ENCODE measurements around the gene USP53. TPM values are rescaled to one million over a fixed set of nuclear protein-coding genes. Genes with fewer than 3 reads are reported as not detected.

Gene USP53
- total and polyA plus RNA-seq, 2 donors (not counting 3 experiments of a cell fraction or from before 2014, with no cell fraction given), result 7.8 to 22.8 TPM

GRCh38 chr4:119307606-119308005 is 95.1 kb downstream of the USP53 start:
- Histone ChIP-seq H4K20me1 (replicated peaks; ENCODE audit: control insufficient read depth, extremely low read depth, insufficient read depth, low read length) (no peaks in the 10 kb centered on the region), H3K9me1 (replicated peaks; ENCODE audit: control insufficient read depth, extremely low read depth, insufficient read depth, low read length) (no peaks in the 10 kb centered on the region), H3K79me2 (ENCODE audit: control insufficient read depth, insufficient read depth, low read length) (no peaks in the 10 kb centered on the region), H3K4me1 (ENCODE audit: control insufficient read depth, extremely low read depth, insufficient read depth, low read length) (no peaks in the 10 kb centered on the region), H3K27me3 (ENCODE audit: control insufficient read depth in 2 of 2, insufficient read depth in 2 of 2, low read length in 2 of 2) (no peaks in the 10 kb centered on the region), H3K9me3 (replicated peaks; ENCODE audit: control insufficient read depth, insufficient read depth, low read length) (no peaks in the 10 kb centered on the region), H3K36me3 (ENCODE audit: control insufficient read depth in 2 of 2, extremely low read depth in 1 of 2, insufficient read depth in 2 of 2, low read length in 2 of 2) (no peaks in the 10 kb centered on the region), H3K4me2 (ENCODE audit: insufficient read depth, low read length) (no peak overlapping the region), H3K27ac (ENCODE audit: insufficient read depth, low read depth, low read length) (no peak overlapping the region), H2AFZ (ENCODE audit: low read depth, low read length) (no peak overlapping the region), H3K9ac (replicated peaks; ENCODE audit: extremely low read depth, insufficient read depth, low read length) (no peak overlapping the region), H3K4me3 (replicated peaks in 1 of 3; ENCODE audit: insufficient read depth in 1 of 3, low read depth in 1 of 3, low read length in 3 of 3) (no peak overlapping the region)
- CTCF ChIA-PET, result interaction anchor here (1.5 kb wide), 1 partner anchor 319 kb away, joined by 3 read pairs; no protein-coding TSS in a partner anchor
- no peak for TF ChIP-seq POLR2AphosphoS5 (IDR thresholded peaks at IDR 0.05; ENCODE audit: insufficient read depth, low read depth, low read length)
- TF ChIP-seq FOS (IDR thresholded peaks at IDR 0.05; ENCODE audit: borderline replicate concordance, insufficient read depth, low read length), result no peak
- TF ChIP-seq, protein P1, sequence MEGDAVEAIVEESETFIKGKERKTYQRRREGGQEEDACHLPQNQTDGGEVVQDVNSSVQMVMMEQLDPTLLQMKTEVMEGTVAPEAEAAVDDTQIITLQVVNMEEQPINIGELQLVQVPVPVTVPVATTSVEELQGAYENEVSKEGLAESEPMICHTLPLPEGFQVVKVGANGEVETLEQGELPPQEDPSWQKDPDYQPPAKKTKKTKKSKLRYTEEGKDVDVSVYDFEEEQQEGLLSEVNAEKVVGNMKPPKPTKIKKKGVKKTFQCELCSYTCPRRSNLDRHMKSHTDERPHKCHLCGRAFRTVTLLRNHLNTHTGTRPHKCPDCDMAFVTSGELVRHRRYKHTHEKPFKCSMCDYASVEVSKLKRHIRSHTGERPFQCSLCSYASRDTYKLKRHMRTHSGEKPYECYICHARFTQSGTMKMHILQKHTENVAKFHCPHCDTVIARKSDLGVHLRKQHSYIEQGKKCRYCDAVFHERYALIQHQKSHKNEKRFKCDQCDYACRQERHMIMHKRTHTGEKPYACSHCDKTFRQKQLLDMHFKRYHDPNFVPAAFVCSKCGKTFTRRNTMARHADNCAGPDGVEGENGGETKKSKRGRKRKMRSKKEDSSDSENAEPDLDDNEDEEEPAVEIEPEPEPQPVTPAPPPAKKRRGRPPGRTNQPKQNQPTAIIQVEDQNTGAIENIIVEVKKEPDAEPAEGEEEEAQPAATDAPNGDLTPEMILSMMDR (IDR thresholded peaks at IDR 0.05; ENCODE audit: extremely low read depth in 1 of 2, insufficient read depth in 1 of 2, low read depth in 1 of 2, low read length in 2 of 2), result no peak
- TF ChIP-seq JUN (IDR thresholded peaks at IDR 0.05; ENCODE audit: borderline replicate concordance, insufficient read depth, insufficient read length, low read depth), result no peak
- TF ChIP-seq EZH2 (IDR thresholded peaks at IDR 0.05; ENCODE audit: borderline replicate concordance, low read depth, low read length, severe bottlenecking), result no peak
- no peak for TF ChIP-seq MYC (IDR thresholded peaks at IDR 0.05; ENCODE audit: low read depth, low read length)
- TF ChIP-seq GATA2 (IDR thresholded peaks at IDR 0.05; ENCODE audit: insufficient read depth, insufficient read length, low read depth, low read length), result no peak
- TF ChIP-seq POLR2A (IDR thresholded peaks at IDR 0.05; ENCODE audit: low read depth, low read length), result no peak
- TF ChIP-seq MAX (IDR thresholded peaks at IDR 0.05; ENCODE audit: insufficient read depth, insufficient read length), result no peak
- POLR2A ChIA-PET, result no interaction called here
- no TSS peak for BruUV-seq (replicated peaks)
- DNase-seq (ENCODE audit: low read depth, low spot score) (peak; percentile 7), FAIRE-seq (no peak)
- intact Hi-C loops (cut with micrococcal nuclease), result loop anchor here (10.0 kb wide), 1 partner anchor 147 kb away; no protein-coding TSS in a partner anchor
- dilution Hi-C loops (cut with MboI; ENCODE audit: extremely low pct_ligation_motif_present, low sequenced_read_pairs), result no loop called here
